Measurements from ENCODE around the gene THNSL1. TPM values are rescaled to one million over a fixed set of nuclear protein-coding genes. Genes with fewer than 3 reads are reported as not detected.

Gene THNSL1
- total RNA-seq, 1 donor from 2014 or later: 3.8 TPM

DNA sequence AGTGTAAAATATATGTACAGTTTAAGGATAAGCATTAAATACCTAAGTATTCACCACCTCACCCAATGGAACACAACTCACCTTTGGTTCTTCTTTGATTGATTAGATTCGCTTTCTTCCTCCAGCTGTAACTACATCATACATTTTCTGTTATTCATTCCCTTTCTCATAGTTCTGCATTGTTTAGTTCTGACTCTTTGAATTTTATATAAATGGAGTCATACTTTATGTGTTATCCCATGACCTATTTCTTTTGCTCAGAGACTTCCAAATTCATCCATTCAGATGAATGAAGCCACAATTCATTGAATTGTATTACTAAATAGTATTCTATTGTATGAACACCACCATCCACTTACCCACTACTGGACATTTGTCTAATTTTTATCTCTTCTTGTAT lies 12.3 kb downstream of the THNSL1 start:
- ChIA-PET POLR2A (no interaction called here), CTCF (no interaction called here)
- ATAC-seq (ENCODE audit: low read depth): no peak
- no peaks in the 10 kb centered on the region for H3K4me1 Mint-ChIP-seq
- H3K9me3 Mint-ChIP-seq: peaks cover 7% of the 10 kb centered on the region
- H3K27me3 Mint-ChIP-seq: no peaks in the 10 kb centered on the region
- H3K27ac Mint-ChIP-seq: no peak overlapping the region
- H3K36me3 Mint-ChIP-seq (ENCODE audit: low read depth): peaks cover 5% of the 10 kb centered on the region
- intact Hi-C loops (cut with micrococcal nuclease): no loop called here
- H3K4me3 Mint-ChIP-seq: no peak overlapping the region
- TF ChIP-seq, protein P1, sequence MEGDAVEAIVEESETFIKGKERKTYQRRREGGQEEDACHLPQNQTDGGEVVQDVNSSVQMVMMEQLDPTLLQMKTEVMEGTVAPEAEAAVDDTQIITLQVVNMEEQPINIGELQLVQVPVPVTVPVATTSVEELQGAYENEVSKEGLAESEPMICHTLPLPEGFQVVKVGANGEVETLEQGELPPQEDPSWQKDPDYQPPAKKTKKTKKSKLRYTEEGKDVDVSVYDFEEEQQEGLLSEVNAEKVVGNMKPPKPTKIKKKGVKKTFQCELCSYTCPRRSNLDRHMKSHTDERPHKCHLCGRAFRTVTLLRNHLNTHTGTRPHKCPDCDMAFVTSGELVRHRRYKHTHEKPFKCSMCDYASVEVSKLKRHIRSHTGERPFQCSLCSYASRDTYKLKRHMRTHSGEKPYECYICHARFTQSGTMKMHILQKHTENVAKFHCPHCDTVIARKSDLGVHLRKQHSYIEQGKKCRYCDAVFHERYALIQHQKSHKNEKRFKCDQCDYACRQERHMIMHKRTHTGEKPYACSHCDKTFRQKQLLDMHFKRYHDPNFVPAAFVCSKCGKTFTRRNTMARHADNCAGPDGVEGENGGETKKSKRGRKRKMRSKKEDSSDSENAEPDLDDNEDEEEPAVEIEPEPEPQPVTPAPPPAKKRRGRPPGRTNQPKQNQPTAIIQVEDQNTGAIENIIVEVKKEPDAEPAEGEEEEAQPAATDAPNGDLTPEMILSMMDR (IDR thresholded peaks at IDR 0.05): no peak
- no peak for DNase-seq

DNA sequence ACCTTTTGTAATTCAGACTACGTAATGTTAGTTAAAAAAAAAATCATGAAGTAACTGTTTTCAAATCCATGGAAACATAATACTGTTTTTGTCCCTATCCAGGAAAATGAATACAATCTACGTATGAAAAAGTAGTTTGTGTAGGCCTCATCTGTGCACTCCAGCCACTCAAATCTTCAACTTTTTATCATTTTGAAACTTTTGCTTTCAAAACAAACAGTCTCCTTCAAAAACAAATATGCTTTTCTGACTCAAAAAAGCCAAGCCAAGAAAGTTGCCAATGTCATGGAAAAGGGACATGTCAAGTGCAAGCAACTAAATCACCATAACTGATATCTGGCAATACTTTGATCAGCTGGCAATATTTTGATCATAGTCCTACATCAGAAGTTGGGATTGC lies 13.1 kb downstream of the THNSL1 start:
- Mint-ChIP-seq H3K4me1 (no peaks in the 10 kb centered on the region), H3K36me3 (ENCODE audit: low read depth) (peaks cover 5% of the 10 kb centered on the region), H3K4me3 (no peak overlapping the region), H3K27me3 (no peaks in the 10 kb centered on the region), H3K9me3 (peaks cover 7% of the 10 kb centered on the region), H3K27ac (no peak overlapping the region)
- no peak for ATAC-seq (ENCODE audit: low read depth)
- POLR2A ChIA-PET: no interaction called here
- CTCF ChIA-PET: no interaction called here
- TF ChIP-seq, protein P1 (IDR thresholded peaks at IDR 0.05): no peak
- intact Hi-C loops (cut with micrococcal nuclease): no loop called here
- DNase-seq: no peak

DNA sequence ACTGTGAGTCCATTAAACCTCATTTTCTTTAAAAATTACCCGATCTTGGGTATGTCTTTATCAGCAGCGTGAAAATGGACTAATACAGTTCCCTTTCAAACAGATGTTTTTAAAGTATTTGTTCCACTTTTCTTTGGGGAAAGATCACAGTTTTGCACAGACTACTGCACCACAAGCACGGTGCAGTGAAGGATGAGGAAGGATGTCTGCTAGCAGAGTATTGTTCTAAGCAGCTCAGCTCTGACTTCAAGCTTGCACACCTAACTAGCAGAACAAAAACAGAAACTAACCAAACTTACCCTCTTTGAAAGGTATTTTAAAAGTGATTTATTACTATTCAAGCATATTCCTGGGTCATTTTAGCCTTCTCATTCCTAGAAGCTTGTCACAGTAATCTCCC lies 20.0 kb downstream of the THNSL1 start:
- intact Hi-C loops (cut with micrococcal nuclease): no loop called here
- Mint-ChIP-seq H3K4me1 (peaks cover 3% of the 10 kb centered on the region), H3K36me3 (ENCODE audit: low read depth) (no peaks in the 10 kb centered on the region), H3K9me3 (no peaks in the 10 kb centered on the region), H3K27me3 (peaks cover 2% of the 10 kb centered on the region), H3K4me3 (no peak overlapping the region), H3K27ac (no peak overlapping the region)
- ATAC-seq (ENCODE audit: low read depth) (no peak), DNase-seq (no peak)
- TF ChIP-seq, protein P1 (IDR thresholded peaks at IDR 0.05): no peak
- ChIA-PET POLR2A (no interaction called here), CTCF (no interaction called here)

DNA sequence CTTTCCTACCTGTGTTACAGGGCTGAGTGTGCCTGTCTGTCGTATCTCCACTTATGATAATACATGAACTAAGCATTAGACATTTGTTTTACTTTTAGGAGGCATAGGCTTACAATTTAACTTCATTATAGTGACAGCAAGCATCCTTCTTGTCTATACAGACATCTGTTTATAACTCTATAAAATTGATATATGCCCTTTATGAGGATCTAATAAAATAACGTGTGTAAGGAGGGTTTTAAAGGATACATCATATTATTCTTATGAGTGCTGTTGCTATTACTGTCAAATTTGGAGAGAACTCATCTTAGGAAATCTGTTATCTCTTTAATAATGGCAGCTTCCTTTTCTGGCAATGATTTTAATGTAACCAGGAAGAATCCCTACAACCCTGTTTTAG lies 21.9 kb downstream of the THNSL1 start:
- POLR2A ChIA-PET: no interaction called here
- H3K9me3 Mint-ChIP-seq: no peaks in the 10 kb centered on the region
- no peak overlapping the region for H3K27ac Mint-ChIP-seq
- H3K4me3 Mint-ChIP-seq: no peak overlapping the region
- DNase-seq (no peak), ATAC-seq (ENCODE audit: low read depth) (no peak)
- H3K36me3 Mint-ChIP-seq (ENCODE audit: low read depth): no peaks in the 10 kb centered on the region
- intact Hi-C loops (cut with micrococcal nuclease): no loop called here
- peaks cover 4% of the 10 kb centered on the region for H3K27me3 Mint-ChIP-seq
- CTCF ChIA-PET: no interaction called here
- peaks cover 3% of the 10 kb centered on the region for H3K4me1 Mint-ChIP-seq
- TF ChIP-seq, protein P1 (IDR thresholded peaks at IDR 0.05): no peak

DNA sequence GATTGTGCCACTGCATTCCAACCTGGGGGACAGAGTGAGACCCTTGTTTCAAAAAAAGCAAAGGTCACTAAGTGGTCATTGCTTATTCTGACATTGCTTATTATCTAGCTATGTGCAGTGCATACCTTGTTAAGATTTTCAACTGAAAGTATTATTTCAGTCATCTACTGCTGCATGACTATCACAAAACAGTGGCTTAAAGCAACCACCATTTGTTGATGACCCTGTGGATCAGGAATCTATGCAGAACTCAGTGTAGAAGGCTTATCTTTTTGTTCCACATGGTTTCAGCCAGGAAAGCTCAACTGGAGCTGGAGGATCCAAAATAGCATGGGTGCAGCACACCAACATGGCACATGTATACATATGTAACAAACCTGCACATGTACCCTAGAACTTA lies 23.1 kb downstream of the THNSL1 start:
- intact Hi-C loops (cut with micrococcal nuclease): no loop called here
- H3K9me3 Mint-ChIP-seq: no peaks in the 10 kb centered on the region

More for the DNA sequence above, 23.1 kb downstream of the THNSL1 start:
- ChIA-PET POLR2A (no interaction called here), CTCF (interaction anchor here (0.7 kb wide), 1 partner anchor 408 kb away, joined by 3 read pairs; no protein-coding TSS in a partner anchor)
- H3K4me1 Mint-ChIP-seq: peaks cover 3% of the 10 kb centered on the region
- peaks cover 6% of the 10 kb centered on the region for H3K27me3 Mint-ChIP-seq
- ATAC-seq (ENCODE audit: low read depth) (no peak), DNase-seq (no peak)
- H3K36me3 Mint-ChIP-seq (ENCODE audit: low read depth): no peaks in the 10 kb centered on the region
- TF ChIP-seq, protein P1 (IDR thresholded peaks at IDR 0.05): no peak
- no peak overlapping the region for H3K27ac Mint-ChIP-seq
- no peak overlapping the region for H3K4me3 Mint-ChIP-seq
